CD14-positive monocyte (primary cell): Measurements from ENCODE around the gene OXNAD1. TPM values are rescaled to one million over a fixed set of nuclear protein-coding genes. Genes with fewer than 3 reads are reported as not detected.

Source experiments
- DNase-seq, 3 donors: peaks; one replicate each; pipeline ENCODE4 v3.0.0-alpha.2; 2011 to 2022
- H2AFZ ChIP-seq: 2 replicates; pipeline ENCODE4 v1.6.0; 2012; ENCODE audit warnings: mild to moderate bottlenecking, low read depth, low read length, inconsistent platforms; ENCODE audit not compliant: insufficient read depth, poor library complexity, severe bottlenecking
- H3K27ac ChIP-seq, 2 donors: 1 replicate in 1 of 2; 2 replicates in 1 of 2; pipeline ENCODE4 v1.5.1; 2012 to 2013; ENCODE audit warnings: low read length in 2 of 2, control low read depth in 1 of 2, inconsistent platforms in 1 of 2, low read depth in 1 of 2, mild to moderate bottlenecking in 1 of 2
- H3K27me3 ChIP-seq, 2 donors: one replicate each; pipeline versions ENCODE4 v1.6.0 to v1.6.1; 2011 to 2013; ENCODE audit warnings: low read length in 2 of 2; ENCODE audit not compliant: control insufficient read depth in 2 of 2, insufficient read depth in 2 of 2
- H3K36me3 ChIP-seq, 2 donors: replicated peaks in 1 of 2; 1 replicate in 1 of 2; 2 replicates in 1 of 2; pipeline versions ENCODE4 v1.5.1 to v1.6.1; 2012 to 2013; ENCODE audit warnings: low read length in 2 of 2, control low read depth in 1 of 2, inconsistent platforms in 1 of 2, mild to moderate bottlenecking in 1 of 2; ENCODE audit not compliant: insufficient read depth in 2 of 2, control insufficient read depth in 1 of 2
- H3K4me1 ChIP-seq, 2 donors: 1 replicate in 1 of 2; 2 replicates in 1 of 2; pipeline versions ENCODE4 v1.5.1 to v1.6.1; 2012 to 2013; ENCODE audit warnings: low read length in 2 of 2, control low read depth in 1 of 2, inconsistent platforms in 1 of 2, mild to moderate bottlenecking in 1 of 2, moderate library complexity in 1 of 2; ENCODE audit not compliant: insufficient read depth in 2 of 2, control insufficient read depth in 1 of 2
- H3K4me2 ChIP-seq: replicated peaks from 2 replicates; pipeline ENCODE3; 2012; ENCODE audit warnings: low read length, moderate library complexity, mild to moderate bottlenecking; ENCODE audit not compliant: poor library complexity, severe bottlenecking; ENCODE audit errors: extremely low read depth
- H3K4me3 ChIP-seq, 3 experiments: fragments of 200-600 bp in 1 of 3; sonication (generic) in 1 of 3; replicated peaks in 1 of 3; 1 replicate in 2 of 3; 2 replicates in 1 of 3; pipeline ENCODE4 v1.5.1; 2011 to 2013; ENCODE audit warnings: low read length in 3 of 3, mild to moderate bottlenecking in 3 of 3, control low read depth in 2 of 3, low read depth in 2 of 3, inconsistent platforms in 1 of 3, moderate library complexity in 1 of 3
- H3K79me2 ChIP-seq: 2 replicates; pipeline ENCODE4 v1.6.0; 2012; ENCODE audit warnings: mild to moderate bottlenecking, control low read depth, inconsistent platforms, low read length, moderate library complexity; ENCODE audit not compliant: insufficient read depth
- H3K9ac ChIP-seq: 2 replicates; pipeline ENCODE4 v1.6.0; 2017; ENCODE audit warnings: low read length, mild to moderate bottlenecking; ENCODE audit not compliant: insufficient read depth, poor library complexity, severe bottlenecking
- H3K9me3 ChIP-seq, 2 donors: replicated peaks in 1 of 2; 1 replicate in 1 of 2; 2 replicates in 1 of 2; pipeline versions ENCODE4 v1.5.1 to v1.6.1; 2012 to 2013; ENCODE audit warnings: low read length in 2 of 2, control low read depth in 1 of 2; ENCODE audit not compliant: control insufficient read depth in 1 of 2, insufficient read depth in 1 of 2
- H4K20me1 ChIP-seq: 2 replicates; pipeline ENCODE4 v1.6.0; 2012; ENCODE audit warnings: mild to moderate bottlenecking, low read length, control low read depth, moderate library complexity; ENCODE audit not compliant: insufficient read depth
- H3K27ac Mint-ChIP-seq, 7 donors: one replicate each; pipeline ENCODE4 v1.8.0; 2020; ENCODE audit warnings: mild to moderate bottlenecking in 7 of 7, mixed read lengths in 7 of 7, moderate library complexity in 6 of 7, inconsistent platforms in 2 of 7
- H3K27me3 Mint-ChIP-seq, 3 donors: one replicate each; pipeline ENCODE4 v1.8.0; 2021 to 2022; ENCODE audit warnings: low read depth in 3 of 3, mild to moderate bottlenecking in 3 of 3, mixed read lengths in 3 of 3, moderate library complexity in 3 of 3, inconsistent platforms in 1 of 3
- H3K36me3 Mint-ChIP-seq, 2 donors: one replicate each; pipeline ENCODE4 v1.8.0; 2020; ENCODE audit warnings: mixed read lengths in 2 of 2, inconsistent platforms in 1 of 2, mild to moderate bottlenecking in 1 of 2
- H3K4me1 Mint-ChIP-seq: one replicate; pipeline ENCODE4 v1.8.0; 2020; ENCODE audit warnings: mild to moderate bottlenecking, mixed read lengths
- H3K4me3 Mint-ChIP-seq, 2 donors: one replicate each; pipeline ENCODE4 v1.8.0; 2020; ENCODE audit warnings: mild to moderate bottlenecking in 2 of 2, mixed read lengths in 2 of 2, moderate library complexity in 1 of 2
- H3K9me3 Mint-ChIP-seq, 7 donors: one replicate each; pipeline ENCODE4 v1.8.0; 2020 to 2022; ENCODE audit warnings: mixed read lengths in 7 of 7, mild to moderate bottlenecking in 6 of 7, moderate library complexity in 6 of 7, inconsistent platforms in 2 of 7
- WGBS: methylation state at CpG from one replicate; pipeline ENCODE4 v1.1.5; 2013; ENCODE audit warnings: missing lambda C conversion rate; ENCODE audit not compliant: insufficient coverage; 5-methylcytosine and 5-hydroxymethylcytosine counted together
- intact Hi-C, 2 donors: fragments of 100-400 bp; cut with micrococcal nuclease; formaldehyde crosslinking; loops; one replicate each; pipeline versions ENCODE4 v1.15.0 to v1.15.1; 2023
- polyA plus RNA-seq, 3 donors: library from polyadenylated mRNA; depleted of rRNA in 1 of 3; unstranded in 2 of 3; stranded (reverse) in 1 of 3; fragments of 300-500 nt in 2 of 3; fragments of >200 nt in 1 of 3; fragmentation: Illumina TruSeq in 2 of 3; gene quantifications; 1 replicate in 2 of 3; 2 replicates in 1 of 3; pipeline ENCODE4 v1.2.3, GENCODE V29; 2012 to 2021
- TF ChIP-seq, protein P1 (sequence below): fragments of 200-600 bp; IDR thresholded peaks from one replicate; pipeline ENCODE4 v1.8.0; 2022; ENCODE audit warnings: antibody characterized with exemption, mild to moderate bottlenecking

OXNAD1 gene
- polyA plus RNA-seq, 3 donors, result 3.7 to 5.1 (median 4.4) TPM

DNA sequence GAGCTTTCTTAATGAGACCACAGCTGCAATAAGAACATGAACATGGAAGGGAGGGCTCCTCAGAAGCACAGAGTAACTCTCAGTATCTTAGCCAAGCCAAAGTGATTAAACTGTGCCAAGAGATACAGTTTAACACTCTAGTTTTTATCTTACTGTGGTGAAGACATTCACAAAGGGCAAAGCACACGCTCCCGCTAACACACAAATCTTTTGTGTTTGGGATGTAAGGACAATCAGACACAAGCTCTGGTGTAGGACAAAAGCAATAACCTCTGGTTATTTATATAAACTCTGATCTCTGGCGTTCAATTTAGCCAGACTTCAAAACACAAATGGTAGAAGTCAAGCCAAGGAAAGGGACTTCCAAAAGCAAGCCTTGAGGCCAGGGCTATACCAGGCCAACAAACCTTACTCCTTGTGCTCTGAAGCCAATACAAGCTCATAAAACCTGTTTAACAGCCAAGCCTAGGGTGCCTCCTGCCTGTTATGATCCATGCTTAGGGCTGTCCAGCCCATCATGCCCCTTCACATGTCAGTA lies 28.1 kb upstream of the OXNAD1 start:
- H3K9me3 Mint-ChIP-seq, result peaks cover 0 to 3% (median 0%) of the 10 kb centered on the region in 7 donors
- no peak overlapping the region for H3K4me3 Mint-ChIP-seq
- TF ChIP-seq, protein P1, sequence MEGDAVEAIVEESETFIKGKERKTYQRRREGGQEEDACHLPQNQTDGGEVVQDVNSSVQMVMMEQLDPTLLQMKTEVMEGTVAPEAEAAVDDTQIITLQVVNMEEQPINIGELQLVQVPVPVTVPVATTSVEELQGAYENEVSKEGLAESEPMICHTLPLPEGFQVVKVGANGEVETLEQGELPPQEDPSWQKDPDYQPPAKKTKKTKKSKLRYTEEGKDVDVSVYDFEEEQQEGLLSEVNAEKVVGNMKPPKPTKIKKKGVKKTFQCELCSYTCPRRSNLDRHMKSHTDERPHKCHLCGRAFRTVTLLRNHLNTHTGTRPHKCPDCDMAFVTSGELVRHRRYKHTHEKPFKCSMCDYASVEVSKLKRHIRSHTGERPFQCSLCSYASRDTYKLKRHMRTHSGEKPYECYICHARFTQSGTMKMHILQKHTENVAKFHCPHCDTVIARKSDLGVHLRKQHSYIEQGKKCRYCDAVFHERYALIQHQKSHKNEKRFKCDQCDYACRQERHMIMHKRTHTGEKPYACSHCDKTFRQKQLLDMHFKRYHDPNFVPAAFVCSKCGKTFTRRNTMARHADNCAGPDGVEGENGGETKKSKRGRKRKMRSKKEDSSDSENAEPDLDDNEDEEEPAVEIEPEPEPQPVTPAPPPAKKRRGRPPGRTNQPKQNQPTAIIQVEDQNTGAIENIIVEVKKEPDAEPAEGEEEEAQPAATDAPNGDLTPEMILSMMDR, result no peak
- H3K27me3 ChIP-seq, result no peaks in the 10 kb centered on the region
- H3K9me3 ChIP-seq, result no peaks in the 10 kb centered on the region
- DNase-seq, result no peak
- peaks cover 0 to 2% (median 0%) of the 10 kb centered on the region in 3 donors for H3K27me3 Mint-ChIP-seq
- H3K4me1 ChIP-seq, result peaks cover 9 to 29% of the 10 kb centered on the region in 2 donors
- H3K36me3 Mint-ChIP-seq, result no peaks in the 10 kb centered on the region
- H3K36me3 ChIP-seq, result no peaks in the 10 kb centered on the region
- H3K79me2 ChIP-seq, result no peaks in the 10 kb centered on the region
- H3K4me3 ChIP-seq, result no peak overlapping the region
- H3K9ac ChIP-seq, result no peak overlapping the region
- H3K27ac Mint-ChIP-seq, result no peak overlapping the region
- no peaks in the 10 kb centered on the region for H4K20me1 ChIP-seq
- H2AFZ ChIP-seq, result no peak overlapping the region
- no peak overlapping the region for H3K4me2 ChIP-seq
- peaks cover 27% of the 10 kb centered on the region for H3K4me1 Mint-ChIP-seq
- intact Hi-C loops, result no loop called here
- WGBS, result 100% methylated on average over 1 of the region's 3 CpGs
- H3K27ac ChIP-seq, result no peak overlapping the region

GRCh38 chr3:16239086-16239770 lies 25.8 kb upstream of the OXNAD1 start:
- DNase-seq, result peak in 2 of 3 donors; percentile 35 to 40
- intact Hi-C loops, result no loop called here
- Mint-ChIP-seq H3K9me3 (no peaks in the 10 kb centered on the region), H3K27me3 (peaks cover 0 to 2% (median 0%) of the 10 kb centered on the region in 3 donors), H3K36me3 (no peaks in the 10 kb centered on the region), H3K4me3 (no peak overlapping the region), H3K27ac (peak overlapping the region in 4 of 7 donors; percentile 23 to 70 (median 56)), H3K4me1 (peaks cover 21% of the 10 kb centered on the region)
- peak overlapping the region; percentile 44 for H2AFZ ChIP-seq
- H3K4me3 ChIP-seq, result no peak overlapping the region
- peaks cover 9 to 23% of the 10 kb centered on the region in 2 donors for H3K4me1 ChIP-seq
- 83% methylated on average over 1 of the region's 3 CpGs for WGBS
- no peaks in the 10 kb centered on the region for H3K27me3 ChIP-seq
- H3K79me2 ChIP-seq, result no peaks in the 10 kb centered on the region
- no peak overlapping the region for H3K9ac ChIP-seq
- no peak overlapping the region for H3K4me2 ChIP-seq
- H3K9me3 ChIP-seq, result no peaks in the 10 kb centered on the region
- TF ChIP-seq, protein P1, result no peak
- no peaks in the 10 kb centered on the region for H3K36me3 ChIP-seq
- H3K27ac ChIP-seq, result peak overlapping the region in 1 of 2 donors; percentile 12
- no peaks in the 10 kb centered on the region for H4K20me1 ChIP-seq
